ENCODE measurements around the gene RBM28.

Gene RBM28

DNA sequence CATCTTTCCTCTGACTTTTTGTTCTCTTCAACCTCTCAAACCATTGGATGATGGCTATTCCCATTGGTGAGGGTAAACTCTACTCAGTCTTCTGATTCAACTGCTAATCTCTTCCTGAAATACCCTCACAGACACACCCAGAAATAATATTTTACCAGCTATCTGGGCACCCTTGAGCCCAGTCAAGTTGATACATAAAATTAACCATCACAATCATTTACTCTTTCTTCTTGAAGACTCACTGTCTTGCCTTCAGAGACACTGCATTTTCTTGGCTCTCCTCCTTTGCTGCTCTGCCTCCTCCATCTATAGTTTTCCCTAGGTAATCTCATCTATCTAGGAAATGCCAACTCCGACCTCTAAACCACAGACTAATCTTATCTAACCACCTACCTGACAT lies 30.3 kb upstream of the RBM28 start:
- DNase-seq (ENCODE audit: low spot score): no peak

DNA sequence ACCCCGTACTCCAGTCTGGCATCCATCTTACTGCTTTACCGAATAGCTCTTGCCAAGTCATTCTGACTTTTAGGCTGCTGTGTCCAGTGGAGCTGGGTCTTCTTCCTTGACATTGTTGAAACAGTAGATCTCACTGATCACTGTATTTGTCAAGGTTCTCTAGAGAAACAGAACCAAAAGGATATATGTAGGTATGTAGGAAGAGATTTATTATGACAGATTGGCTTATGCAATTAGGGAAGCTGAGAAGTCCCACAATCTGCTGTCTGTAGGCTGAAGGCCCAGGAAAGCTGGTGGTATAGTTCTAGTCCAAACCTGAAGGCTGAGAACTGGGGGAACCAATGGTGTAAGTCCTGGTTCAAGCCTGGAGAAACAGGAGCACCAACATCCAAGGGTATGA lies 29.9 kb upstream of the RBM28 start:
- DNase-seq (ENCODE audit: low spot score): no peak

DNA sequence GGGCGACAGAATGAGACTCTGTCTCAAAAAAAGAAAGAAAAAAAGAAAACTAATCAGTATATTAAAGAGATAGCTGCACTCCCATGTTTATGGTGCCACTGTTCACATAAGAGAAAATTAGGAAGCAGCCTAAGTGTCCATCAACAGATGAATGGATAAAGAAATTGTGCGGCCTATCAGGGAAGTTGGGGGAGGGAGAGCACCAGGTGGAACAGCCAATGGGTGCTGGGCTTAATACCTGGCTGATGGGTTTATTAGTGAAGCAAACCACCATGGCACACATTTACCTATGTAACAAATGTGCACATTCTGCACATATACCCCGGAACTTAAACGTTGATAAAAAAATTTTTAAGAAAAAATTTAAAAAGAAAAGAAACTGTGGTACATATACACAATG lies 26.8 kb upstream of the RBM28 start:
- no peak for DNase-seq (ENCODE audit: low spot score)

DNA sequence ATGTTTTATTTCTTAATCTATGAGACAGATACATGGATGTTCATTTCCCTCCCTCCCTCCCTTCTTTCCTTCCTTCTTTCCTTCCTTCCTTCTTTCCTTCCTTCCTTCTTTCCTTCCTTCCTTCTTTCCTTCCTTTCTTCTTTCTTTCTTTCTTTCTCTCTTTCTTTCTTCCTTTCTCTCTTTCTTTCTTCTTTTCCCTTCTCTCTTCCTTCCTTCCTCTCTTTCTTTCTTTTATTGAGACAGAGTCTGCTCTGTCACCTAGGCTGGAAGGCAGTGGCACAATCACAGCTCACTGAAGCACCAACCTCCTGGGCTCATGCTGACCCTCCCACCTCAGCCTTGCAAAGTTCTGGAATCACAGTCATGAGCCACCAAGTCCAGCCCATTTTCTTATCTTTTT lies 23.3 kb upstream of the RBM28 start:
- DNase-seq (ENCODE audit: low spot score): no peak

GRCh38 chr7:128366300-128366699 lies 22.6 kb upstream of the RBM28 start:
- peak; percentile 6 for DNase-seq (ENCODE audit: low spot score)

- no peak for DNase-seq (ENCODE audit: low spot score)
These were observed 21.7 kb upstream of the RBM28 start for GRCh38 chr7:128365432-128365831.

DNA sequence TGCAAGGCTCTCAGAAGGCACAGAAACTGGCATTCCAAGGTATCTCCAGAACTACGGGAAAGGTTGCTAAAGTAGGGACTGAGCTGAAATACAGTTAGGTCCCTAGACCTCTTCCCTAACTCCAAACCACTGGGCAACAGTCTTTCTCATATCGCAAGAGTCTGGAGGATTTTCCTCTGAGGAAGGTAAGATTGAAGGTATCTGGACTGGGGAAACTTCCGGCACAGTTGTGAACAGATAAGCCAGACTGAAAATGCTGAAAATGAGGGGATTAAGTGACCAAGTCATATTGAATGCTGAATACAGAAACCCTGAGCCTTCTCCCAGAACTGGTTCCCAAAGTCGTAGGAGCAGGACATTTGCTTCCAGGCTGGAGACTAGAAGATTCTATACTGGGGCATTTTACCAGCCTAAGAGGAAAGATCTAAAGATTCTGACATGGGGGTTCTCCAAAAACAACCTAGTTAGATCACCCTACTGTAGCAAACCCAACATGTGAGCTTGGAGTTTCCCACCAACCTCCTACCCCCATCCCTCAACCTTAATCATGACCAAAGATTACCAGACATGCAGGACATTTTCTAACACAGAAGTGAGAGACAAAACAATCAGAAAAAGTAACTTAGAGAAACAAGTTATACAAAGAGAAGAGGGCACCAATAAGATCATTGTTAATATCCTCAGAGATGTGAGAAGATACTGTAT lies 20.6 kb upstream of the RBM28 start:
- DNase-seq (ENCODE audit: low spot score): peak; percentile 1

- no peak for DNase-seq (ENCODE audit: low spot score)
These were observed 19.6 kb upstream of the RBM28 start for GRCh38 chr7:128363261-128363721.

GRCh38 chr7:128362670-128363069 lies 19.0 kb upstream of the RBM28 start:
- no peak for DNase-seq (ENCODE audit: low spot score)

- peak; percentile 78 for DNase-seq (ENCODE audit: low spot score)
These were observed 18.0 kb upstream of the RBM28 start, which contains the start of gene PRRT4 for GRCh38 chr7:128361411-128362379. TSS of gene PRRT4 (minus strand) at chr7:128361690.

GRCh38 chr7:128360359-128360678 lies 16.6 kb upstream of the RBM28 start:
- no peak for DNase-seq (ENCODE audit: low spot score)

GRCh38 chr7:128359939-128360338 lies 16.2 kb upstream of the RBM28 start:
- no peak for DNase-seq (ENCODE audit: low spot score)

DNA sequence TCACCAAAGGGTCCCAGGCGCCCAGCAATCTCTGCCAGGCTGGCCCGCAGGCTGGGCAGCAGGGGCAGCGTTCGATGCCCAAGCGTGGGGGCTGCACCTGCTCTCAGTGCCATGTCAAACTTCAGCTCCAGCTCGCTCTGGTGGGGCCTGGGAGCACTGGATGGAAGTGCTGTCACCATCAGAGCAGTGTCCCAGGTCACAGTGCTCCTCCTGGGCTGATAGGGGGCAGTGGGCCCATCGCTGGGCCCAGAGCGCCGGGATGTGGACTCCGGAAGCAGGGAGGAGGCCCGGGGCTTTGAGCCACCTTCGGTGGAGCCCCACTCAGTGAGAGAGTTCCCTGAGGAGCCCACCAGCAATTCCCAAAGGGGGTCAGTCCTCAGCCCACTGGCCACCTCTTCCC lies 15.6 kb upstream of the RBM28 start:
- DNase-seq (ENCODE audit: low spot score): no peak

DNA sequence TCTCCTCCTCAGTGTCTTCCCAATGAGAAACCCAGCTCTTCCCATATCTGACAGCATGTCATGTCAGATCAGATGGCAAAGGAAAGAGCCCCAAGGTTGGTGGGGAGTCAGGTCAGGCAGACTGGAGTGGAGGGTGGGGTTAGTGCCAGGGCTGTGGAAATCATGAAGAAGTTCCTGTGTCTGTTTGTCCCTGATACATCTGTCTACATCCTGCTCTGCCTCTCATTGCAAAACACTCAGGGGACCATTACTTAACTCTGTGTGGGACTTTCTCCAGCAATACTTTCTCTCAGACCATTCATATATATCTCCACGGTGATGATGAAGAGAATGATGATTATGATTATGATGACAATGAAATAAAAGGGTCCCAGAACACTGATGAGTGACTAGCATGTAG lies 14.5 kb upstream of the RBM28 start:
- DNase-seq (ENCODE audit: low spot score): no peak

GRCh38 chr7:128357217-128357613 lies 13.5 kb upstream of the RBM28 start:
- no peak for DNase-seq (ENCODE audit: low spot score)

DNA sequence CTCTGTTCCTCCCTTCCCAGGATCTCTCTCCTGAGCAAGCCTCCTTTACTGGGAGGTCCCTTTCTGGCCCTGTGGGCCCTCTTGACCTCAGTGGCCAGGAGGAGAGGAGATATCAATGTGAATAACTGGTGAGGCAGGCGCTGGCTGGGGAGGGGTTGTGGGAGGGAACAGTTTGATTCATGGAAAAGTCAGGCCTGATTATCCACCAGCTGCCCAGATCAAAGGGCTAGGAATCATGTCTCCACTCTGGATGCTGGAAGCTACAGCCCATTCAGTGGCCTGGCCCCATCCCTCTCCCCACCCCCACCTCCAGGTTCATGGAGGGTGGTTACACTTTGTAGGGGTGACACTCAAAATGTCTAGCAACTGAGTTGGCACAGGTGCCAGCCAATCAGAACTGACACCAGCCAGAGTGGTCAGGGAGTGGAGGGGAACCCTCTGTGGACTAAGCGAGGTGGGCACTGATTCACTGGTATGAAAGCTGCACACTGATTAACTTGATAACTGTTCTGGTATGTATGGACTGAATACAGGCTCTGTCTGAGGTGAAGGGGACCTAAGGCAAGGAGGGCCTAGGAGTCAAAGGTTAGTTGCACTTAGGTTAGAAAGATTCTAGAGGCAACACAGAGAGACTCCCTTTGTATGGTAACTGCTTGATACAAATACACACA lies 13.0 kb upstream of the RBM28 start:
- DNase-seq (ENCODE audit: low spot score): no peak

DNA sequence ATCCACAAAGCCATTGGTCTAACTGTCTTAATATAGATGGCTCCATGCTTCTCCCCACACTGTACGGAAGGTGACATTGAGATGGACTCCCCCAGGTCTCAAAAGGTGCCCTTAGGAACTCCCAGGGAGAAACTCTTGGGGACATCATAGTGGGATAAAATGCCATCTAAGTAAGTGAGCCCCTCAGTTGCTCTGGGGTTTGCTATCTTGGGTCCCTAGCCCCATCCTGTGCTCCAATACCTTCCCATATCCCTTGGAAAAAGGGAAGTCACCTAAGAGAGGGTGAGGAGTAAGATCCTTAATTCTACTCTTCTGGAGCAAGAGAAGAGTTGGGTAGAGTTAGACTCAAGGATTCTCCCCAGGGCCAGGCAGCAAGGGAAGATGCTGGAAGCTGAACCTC lies 9.9 kb upstream of the RBM28 start:
- no peak for DNase-seq (ENCODE audit: low spot score)

DNA sequence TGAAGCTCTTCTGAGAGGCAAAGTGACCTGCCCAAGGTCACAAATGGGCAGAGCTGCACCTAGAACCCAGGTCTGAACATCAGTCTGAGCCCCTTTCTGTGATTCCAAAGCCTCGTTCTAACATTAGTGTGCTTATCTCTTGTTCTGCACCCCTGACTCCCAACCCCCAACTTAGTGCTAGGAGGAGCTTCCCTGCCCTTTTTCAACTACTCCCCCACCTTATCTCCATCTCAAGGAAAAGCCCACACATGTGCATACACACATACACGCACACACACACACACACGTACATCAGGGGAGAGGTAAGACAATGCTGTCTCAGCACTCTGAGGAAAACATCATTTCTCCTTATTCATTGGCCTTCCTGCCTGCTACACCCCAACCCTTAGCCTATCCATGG lies 9.5 kb upstream of the RBM28 start:
- no peak for DNase-seq (ENCODE audit: low spot score)

DNA sequence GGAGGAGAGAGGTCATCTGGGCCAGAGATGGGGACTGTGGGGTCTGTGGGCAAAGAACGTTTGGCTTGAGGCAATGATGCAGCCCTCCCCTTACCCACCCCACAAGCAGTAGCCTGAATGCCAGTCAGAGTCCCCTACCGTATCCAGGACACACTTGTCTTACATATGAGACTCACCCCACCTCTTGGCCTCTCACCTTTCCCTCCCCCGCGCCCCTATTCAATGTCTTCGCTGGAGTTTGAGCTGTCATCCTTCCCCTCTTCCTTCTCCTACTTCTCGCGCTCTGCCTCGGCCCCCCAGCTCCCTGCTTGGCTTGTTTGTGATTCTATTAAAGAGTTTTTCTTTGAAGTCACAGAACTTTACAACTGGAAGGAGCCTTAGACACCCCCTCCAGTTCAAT lies 8.9 kb upstream of the RBM28 start:
- DNase-seq (ENCODE audit: low spot score): no peak

GRCh38 chr7:128352153-128352537 lies 8.4 kb upstream of the RBM28 start:
- peak; percentile 64 for DNase-seq (ENCODE audit: low spot score)

DNA sequence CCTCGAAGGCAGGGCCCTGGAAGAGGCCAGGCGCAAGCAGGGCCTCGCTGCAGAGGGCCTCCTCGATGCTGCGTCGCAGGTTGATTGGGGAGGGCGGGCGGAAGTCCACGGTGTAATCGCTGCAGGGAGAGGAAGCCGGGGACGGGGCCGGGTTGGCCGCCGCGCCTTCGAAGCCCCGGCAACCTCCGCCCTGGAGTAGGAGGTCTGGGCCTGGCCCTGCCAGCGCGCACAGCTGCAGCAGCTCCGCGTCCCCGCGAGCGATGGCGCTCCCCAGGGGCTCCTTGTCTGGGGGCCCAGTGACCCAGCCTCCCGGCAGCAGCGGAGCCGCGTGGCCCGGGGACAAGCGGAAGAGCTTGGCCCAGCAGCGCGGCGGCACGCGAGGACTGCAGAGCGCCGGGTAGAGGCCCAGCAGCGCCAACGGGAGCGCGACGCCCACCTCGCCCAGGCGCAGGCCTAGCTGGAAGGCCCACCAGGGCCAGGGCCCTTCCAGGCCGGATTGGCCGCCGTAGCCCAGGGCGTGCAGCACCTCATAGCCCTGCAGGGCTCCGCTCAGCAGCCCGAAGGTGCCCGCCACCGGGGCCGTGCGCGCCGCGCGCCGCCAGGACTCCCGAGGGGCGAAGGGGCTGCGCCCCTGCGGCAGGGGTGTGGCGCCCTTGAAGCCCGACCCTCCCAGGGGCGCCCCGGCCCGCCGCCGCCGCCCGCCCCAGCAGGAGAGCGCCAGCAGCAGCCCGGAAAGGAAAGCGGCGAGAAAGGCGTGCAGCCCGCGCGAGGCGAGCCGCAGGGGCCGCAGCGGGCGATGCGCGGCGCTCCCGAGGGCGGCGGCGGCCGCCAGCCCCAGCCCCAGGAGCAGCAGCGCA lies 7.8 kb upstream of the RBM28 start:
- no peak for DNase-seq (ENCODE audit: low spot score)
